NCI-H1417 treated with DMSO at 0.1 percent for 48 hours (cell line): ENCODE data around the gene LRRC49.
"Not testable (repeated sequence)": the region's sequence is repeated elsewhere in the genome, so short reads cannot be mapped to it uniquely, and the experiment has no call there.

ENCODE experiments used
- DNase-seq: peaks from one replicate; lab custom pipeline; 2025; lab: John Stamatoyannopoulos, UW

Gene LRRC49

DNA sequence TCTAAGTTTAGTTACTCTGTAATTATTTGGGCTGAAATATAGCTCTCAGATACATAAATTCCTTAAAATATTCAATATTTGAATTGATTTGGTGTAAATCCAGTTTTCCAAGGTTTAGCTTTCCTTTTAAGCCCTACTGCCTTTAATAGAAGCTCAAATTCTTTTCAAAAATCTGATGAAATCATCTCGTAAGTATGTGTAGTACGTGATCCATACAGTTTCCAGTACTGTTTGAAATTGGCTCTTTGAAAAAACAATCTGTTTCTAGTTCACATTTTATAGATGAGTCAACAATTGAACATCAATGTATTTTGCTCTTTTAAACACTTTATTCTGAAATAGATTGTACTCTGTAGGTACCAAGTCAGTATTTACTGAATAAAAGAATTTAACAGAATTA lies 84.2 kb downstream of the LRRC49 start:
- no peak for DNase-seq

- DNase-seq: no peak
Measured at GRCh38 chr15:70995383-70995970, 102.9 kb downstream of the LRRC49 start.

- no peak for DNase-seq
Measured at GRCh38 chr15:70998319-70998718, 105.7 kb downstream of the LRRC49 start.

- DNase-seq: no peak
Measured at GRCh38 chr15:71002316-71002715, 109.7 kb downstream of the LRRC49 start.

- no peak for DNase-seq
Measured at GRCh38 chr15:71003319-71003718, 110.7 kb downstream of the LRRC49 start.

DNA sequence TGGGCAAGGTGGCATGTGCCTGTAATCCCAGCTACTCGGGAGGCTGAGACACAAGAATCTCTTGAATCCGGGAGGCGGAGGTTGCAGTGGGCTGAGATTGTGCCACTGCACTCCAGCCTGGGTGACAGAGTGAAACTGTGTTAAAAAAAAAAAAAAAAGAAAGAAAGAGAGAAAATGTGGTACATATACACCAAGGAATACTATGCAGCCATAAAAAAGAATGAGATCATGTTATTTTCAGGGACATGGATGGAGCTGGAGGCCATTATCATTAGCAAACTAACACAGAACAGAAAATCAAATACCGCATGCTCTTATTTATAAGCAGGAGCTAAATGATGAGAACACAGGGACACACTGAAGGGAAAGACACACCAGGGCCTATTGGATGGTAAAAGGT lies 111.9 kb downstream of the LRRC49 start:
- not testable (repeated sequence) for DNase-seq

- no peak for DNase-seq
Measured at GRCh38 chr15:71005895-71006294, 113.3 kb downstream of the LRRC49 start.

DNA sequence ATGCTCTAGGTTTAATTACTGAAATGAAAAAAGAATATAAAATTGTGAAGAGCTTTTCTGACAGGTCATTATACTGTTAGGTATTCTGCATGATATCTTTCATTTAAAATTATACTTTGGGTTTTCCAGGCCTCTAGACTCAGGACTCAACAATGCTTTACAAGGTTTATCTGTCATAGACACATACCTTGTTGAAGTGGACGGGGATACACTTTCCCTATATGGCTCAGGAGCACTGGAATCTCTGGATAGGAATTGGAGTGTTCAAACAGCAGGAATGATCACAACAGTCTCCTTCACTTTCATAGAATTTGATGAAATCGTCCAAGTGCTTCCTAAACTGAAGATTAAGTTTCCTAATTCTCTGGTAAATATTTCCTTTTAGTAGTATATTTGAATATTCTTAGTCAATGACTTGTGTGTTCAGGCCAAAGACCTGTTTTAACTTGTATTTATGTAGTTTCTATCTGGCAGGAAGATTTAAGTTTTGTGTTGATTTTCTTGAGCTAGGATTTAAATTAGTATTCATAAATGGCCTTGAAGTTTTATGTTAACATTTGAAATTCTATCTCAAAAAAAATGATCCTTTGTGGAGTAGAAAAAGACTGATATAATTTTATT lies 115.7 kb downstream of the LRRC49 start:
- no peak for DNase-seq

GRCh38 chr15:71010472-71010871 lies 117.8 kb downstream of the LRRC49 start:
- no peak for DNase-seq

- DNase-seq: no peak
Measured at GRCh38 chr15:71010997-71011396, 118.4 kb downstream of the LRRC49 start.

DNA sequence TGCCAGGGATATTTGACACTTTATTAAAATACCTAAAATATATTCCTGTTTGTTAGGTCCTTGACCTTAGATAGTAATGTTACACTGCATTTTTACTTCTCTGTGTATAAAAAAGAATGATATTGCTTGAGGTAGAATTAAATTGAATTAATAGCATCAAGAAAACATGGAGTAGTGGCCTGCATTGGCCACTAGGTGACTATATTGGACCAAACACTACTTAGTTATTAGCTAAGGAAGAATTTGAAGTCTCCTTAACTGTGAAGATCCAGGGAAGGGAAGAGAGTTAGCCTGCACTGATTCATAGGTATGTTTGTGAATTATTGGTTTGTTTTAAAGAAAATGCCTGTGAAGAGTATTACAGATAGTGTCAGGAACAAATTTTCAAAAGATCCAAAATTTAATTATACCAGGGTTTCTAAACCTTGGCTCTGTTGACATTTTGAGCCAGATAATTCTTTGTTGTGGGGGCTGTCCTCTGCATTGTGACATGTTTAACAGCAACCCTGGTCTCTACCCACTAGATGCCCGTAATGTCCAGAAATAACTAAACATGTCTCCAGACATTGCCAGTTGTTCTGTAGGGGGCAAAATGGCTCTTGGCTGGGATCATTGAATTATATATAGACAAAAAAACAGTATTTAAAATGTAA lies 119.0 kb downstream of the LRRC49 start:
- DNase-seq: no peak

- DNase-seq: no peak
Measured at GRCh38 chr15:71013446-71013845, 120.8 kb downstream of the LRRC49 start.

DNA sequence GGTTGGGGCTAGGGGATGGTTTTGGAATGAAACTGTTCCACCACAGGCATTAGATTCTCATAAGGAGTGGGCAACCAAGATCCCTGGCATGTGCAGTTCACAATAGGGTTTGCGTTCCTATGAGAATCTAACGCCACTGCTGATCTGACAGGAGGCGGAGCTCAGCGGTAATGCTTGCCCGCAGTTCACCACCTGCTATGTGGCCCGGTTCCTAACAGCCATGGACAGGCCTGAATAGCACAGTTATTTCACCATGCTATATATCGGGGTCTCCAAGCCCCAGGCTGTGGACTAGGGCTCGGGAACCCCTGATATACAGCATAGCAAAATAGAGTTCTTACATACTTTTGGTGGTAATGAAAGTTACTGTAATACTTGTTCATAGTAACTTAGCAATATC lies 122.7 kb downstream of the LRRC49 start:
- no peak for DNase-seq

DNA sequence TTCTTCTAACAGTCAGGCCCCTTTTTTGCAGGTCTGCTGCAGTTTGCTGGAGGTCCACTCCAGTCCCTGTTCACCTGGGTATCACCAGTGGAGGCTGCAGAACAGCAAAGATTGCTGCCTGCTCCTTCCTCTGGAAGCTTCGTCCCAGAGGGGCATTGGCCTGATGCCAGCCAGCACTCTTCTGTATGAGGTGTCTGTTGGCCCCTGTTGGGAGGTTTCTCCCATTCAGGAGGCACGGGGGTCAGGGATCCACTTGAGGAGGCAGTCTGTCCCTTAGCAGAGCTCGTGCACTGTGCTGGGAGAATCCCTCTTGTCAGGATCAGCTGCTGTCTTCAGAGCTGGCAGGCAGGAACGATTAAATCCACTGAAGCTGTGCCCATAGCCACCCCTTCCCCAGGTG lies 138.6 kb downstream of the LRRC49 start:
- not testable (repeated sequence) for DNase-seq

DNA sequence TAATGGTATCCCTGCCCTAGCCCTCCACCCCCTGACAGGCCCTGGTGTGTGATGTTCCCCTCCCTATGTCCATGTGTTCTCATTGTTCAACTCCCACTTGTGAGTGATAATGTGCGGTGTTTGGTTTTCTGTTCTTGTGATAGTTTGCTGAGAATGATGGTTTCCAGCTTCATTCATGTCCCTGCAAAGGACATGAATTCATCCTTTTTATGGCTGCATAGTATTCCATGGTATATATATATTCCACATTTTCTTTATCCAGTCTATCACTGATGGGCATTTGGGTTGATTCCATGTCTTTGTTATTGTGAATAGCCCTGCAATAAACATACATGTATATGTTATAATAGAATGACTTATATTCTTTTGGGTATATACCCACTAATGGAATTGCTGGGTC lies 142.9 kb downstream of the LRRC49 start:
- not testable (repeated sequence) for DNase-seq

- DNase-seq: no peak
Measured at GRCh38 chr15:71042356-71042922, 149.8 kb downstream of the LRRC49 start.

- no peak for DNase-seq
Measured at GRCh38 chr15:71043373-71043772, 150.7 kb downstream of the LRRC49 start.

- no peak for DNase-seq
Measured at GRCh38 chr15:71044006-71044405, 151.4 kb downstream of the LRRC49 start.

DNA sequence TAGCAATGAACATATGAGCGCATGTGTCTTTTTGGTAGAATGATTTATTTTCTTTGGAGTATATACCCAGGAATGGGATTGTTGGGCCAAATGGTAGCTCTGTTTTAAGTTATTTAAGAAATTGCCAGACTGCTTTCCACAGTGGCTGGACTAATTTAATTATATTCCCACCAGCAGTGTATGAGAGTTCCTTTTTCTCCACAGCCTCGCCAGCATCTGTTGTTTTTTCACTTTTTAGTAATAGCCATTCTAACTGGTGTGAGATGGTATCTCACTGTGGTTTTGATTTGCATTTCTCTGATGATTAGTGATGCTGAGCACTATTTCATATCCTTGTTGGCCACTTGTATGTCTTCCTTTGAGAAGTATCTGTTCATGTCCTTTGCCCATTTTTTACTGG lies 153.5 kb downstream of the LRRC49 start:
- not testable (repeated sequence) for DNase-seq

GRCh38 chr15:71048913-71049675 lies 156.5 kb downstream of the LRRC49 start:
- no peak for DNase-seq

GRCh38 chr15:71049706-71050422 lies 157.2 kb downstream of the LRRC49 start:
- no peak for DNase-seq

- DNase-seq: no peak
Measured at GRCh38 chr15:71050461-71050860, 157.8 kb downstream of the LRRC49 start.
